ENCODE results near the gene NDUFV3. TPM values are rescaled to one million over a fixed set of nuclear protein-coding genes. Genes with fewer than 3 reads are reported as not detected.

NDUFV3 gene
- total RNA-seq, 2 experiments from 2014 or later = 23.1 to 29.4 TPM

DNA sequence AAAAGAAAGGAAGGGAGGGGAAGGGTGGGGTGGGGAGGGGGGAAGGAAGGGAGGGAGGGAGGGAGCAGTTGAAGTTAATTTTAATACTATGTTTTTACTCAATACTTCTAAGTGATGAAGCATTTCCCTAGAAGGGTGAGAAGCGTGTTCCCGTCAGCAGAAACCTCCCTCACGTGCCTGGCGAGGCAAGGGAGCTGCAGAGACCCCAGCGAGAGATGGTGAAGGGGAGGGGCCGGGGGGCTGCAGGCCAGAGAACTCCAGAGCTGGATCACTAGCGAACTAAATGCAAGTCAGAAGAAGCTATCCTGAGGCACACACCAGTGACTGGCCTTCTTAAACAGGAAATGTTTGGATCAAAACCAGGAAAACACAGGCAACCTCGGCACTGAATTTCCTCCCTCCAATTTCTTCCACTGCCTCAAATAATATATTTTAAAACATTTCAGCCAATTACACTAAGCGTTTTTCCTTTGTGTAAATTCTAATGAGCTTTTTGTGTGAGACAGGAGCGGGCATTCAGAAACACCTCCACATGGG is 31.7 kb upstream of the NDUFV3 start:
- ChIA-PET POLR2A (interaction anchor here (0.6 kb wide), 1 partner anchor 22 kb away, joined by 3 read pairs; no protein-coding TSS in a partner anchor), CTCF (ENCODE audit: unreplicated experiment) (no interaction called here)
- Histone ChIP-seq H3K9me2 (ENCODE audit: insufficient read depth, low read length) (no peaks in the 10 kb centered on the region), H3K79me2 (ENCODE audit: insufficient read depth, low read depth, low read length) (peaks cover 24% of the 10 kb centered on the region), H3K9me3 (ENCODE audit: low read length) (no peaks in the 10 kb centered on the region), H4K20me1 (ENCODE audit: insufficient read depth, low read length) (peaks cover 5% of the 10 kb centered on the region; the same call in 1 of the 2 replicates), H2AFZ (ENCODE audit: low read length) (no peak overlapping the region), H3K4me1 (ENCODE audit: insufficient read depth, low read length, poor library complexity, severe bottlenecking) (no peaks in the 10 kb centered on the region), H3K27ac (ENCODE audit: low read depth, low read length, poor library complexity, severe bottlenecking) (no peak overlapping the region), H3K4me3 (ENCODE audit: low read depth, low read length, poor library complexity, severe bottlenecking) (no peak overlapping the region), H3K36me3 (ENCODE audit: insufficient read depth, low read length) (peaks cover 94% of the 10 kb centered on the region), H3K4me2 (ENCODE audit: low read length) (no peak overlapping the region)
- intact Hi-C loops (cut with micrococcal nuclease; ENCODE audit: unreplicated experiment) = no loop called here
- no peak for TF ChIP-seq EZH2phosphoT487 (IDR thresholded peaks at IDR 0.05; ENCODE audit: borderline replicate concordance, low read depth, low read length)
- TF ChIP-seq, protein P1, sequence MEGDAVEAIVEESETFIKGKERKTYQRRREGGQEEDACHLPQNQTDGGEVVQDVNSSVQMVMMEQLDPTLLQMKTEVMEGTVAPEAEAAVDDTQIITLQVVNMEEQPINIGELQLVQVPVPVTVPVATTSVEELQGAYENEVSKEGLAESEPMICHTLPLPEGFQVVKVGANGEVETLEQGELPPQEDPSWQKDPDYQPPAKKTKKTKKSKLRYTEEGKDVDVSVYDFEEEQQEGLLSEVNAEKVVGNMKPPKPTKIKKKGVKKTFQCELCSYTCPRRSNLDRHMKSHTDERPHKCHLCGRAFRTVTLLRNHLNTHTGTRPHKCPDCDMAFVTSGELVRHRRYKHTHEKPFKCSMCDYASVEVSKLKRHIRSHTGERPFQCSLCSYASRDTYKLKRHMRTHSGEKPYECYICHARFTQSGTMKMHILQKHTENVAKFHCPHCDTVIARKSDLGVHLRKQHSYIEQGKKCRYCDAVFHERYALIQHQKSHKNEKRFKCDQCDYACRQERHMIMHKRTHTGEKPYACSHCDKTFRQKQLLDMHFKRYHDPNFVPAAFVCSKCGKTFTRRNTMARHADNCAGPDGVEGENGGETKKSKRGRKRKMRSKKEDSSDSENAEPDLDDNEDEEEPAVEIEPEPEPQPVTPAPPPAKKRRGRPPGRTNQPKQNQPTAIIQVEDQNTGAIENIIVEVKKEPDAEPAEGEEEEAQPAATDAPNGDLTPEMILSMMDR (conservative IDR thresholded peaks at IDR 0.05; ENCODE audit: low read length) = no peak
- no TSS peak for BruUV-seq (replicated peaks)
- DNase-seq (ENCODE audit: low spot score) = no peak

- no peaks in the 10 kb centered on the region for H3K9me2 ChIP-seq (ENCODE audit: insufficient read depth, low read length)
- H3K79me2 ChIP-seq (ENCODE audit: insufficient read depth, low read depth, low read length) = peaks cover 29% of the 10 kb centered on the region
- intact Hi-C loops (cut with micrococcal nuclease; ENCODE audit: unreplicated experiment) = no loop called here
- ChIA-PET CTCF (ENCODE audit: unreplicated experiment) (no interaction called here), POLR2A (no interaction called here)
- BruUV-seq (replicated peaks) = no TSS peak
- H3K4me1 ChIP-seq (ENCODE audit: insufficient read depth, low read length, poor library complexity, severe bottlenecking) = no peaks in the 10 kb centered on the region
- H3K4me3 ChIP-seq (ENCODE audit: low read depth, low read length, poor library complexity, severe bottlenecking) = no peak overlapping the region
- TF ChIP-seq, protein P1 (conservative IDR thresholded peaks at IDR 0.05; ENCODE audit: low read length) = no peak
- no peak for TF ChIP-seq EZH2phosphoT487 (IDR thresholded peaks at IDR 0.05; ENCODE audit: borderline replicate concordance, low read depth, low read length)
- no peak overlapping the region for H2AFZ ChIP-seq (ENCODE audit: low read length)
- no peaks in the 10 kb centered on the region for H3K9me3 ChIP-seq (ENCODE audit: low read length)
- peaks cover 5% of the 10 kb centered on the region; the same call in 1 of the 2 replicates for H4K20me1 ChIP-seq (ENCODE audit: insufficient read depth, low read length)
- no peak overlapping the region for H3K27ac ChIP-seq (ENCODE audit: low read depth, low read length, poor library complexity, severe bottlenecking)
- H3K4me2 ChIP-seq (ENCODE audit: low read length) = no peak overlapping the region
- DNase-seq (ENCODE audit: low spot score) = no peak
- peaks cover 94% of the 10 kb centered on the region for H3K36me3 ChIP-seq (ENCODE audit: insufficient read depth, low read length)
Observed at GRCh38 chr21:42861848-42862400, 31.2 kb upstream of the NDUFV3 start.

GRCh38 chr21:42862774-42863503 is 30.2 kb upstream of the NDUFV3 start:
- no peak for DNase-seq (ENCODE audit: low spot score)
- BruUV-seq (replicated peaks) = no TSS peak
- no peak overlapping the region for H3K27ac ChIP-seq (ENCODE audit: low read depth, low read length, poor library complexity, severe bottlenecking)
- H3K36me3 ChIP-seq (ENCODE audit: insufficient read depth, low read length) = peaks cover 93% of the 10 kb centered on the region
- H3K4me1 ChIP-seq (ENCODE audit: insufficient read depth, low read length, poor library complexity, severe bottlenecking) = no peaks in the 10 kb centered on the region
- ChIA-PET POLR2A (no interaction called here), CTCF (ENCODE audit: unreplicated experiment) (no interaction called here)
- TF ChIP-seq, protein P1 (conservative IDR thresholded peaks at IDR 0.05; ENCODE audit: low read length) = no peak
- TF ChIP-seq EZH2phosphoT487 (IDR thresholded peaks at IDR 0.05; ENCODE audit: borderline replicate concordance, low read depth, low read length) = no peak
- no peaks in the 10 kb centered on the region for H3K9me3 ChIP-seq (ENCODE audit: low read length)
- peaks cover 7% of the 10 kb centered on the region; the same call in 1 of the 2 replicates for H4K20me1 ChIP-seq (ENCODE audit: insufficient read depth, low read length)
- H3K79me2 ChIP-seq (ENCODE audit: insufficient read depth, low read depth, low read length) = peaks cover 38% of the 10 kb centered on the region
- intact Hi-C loops (cut with micrococcal nuclease; ENCODE audit: unreplicated experiment) = no loop called here
- H3K9me2 ChIP-seq (ENCODE audit: insufficient read depth, low read length) = no peaks in the 10 kb centered on the region
- no peak overlapping the region for H3K4me3 ChIP-seq (ENCODE audit: low read depth, low read length, poor library complexity, severe bottlenecking)
- no peak overlapping the region for H3K4me2 ChIP-seq (ENCODE audit: low read length)
- H2AFZ ChIP-seq (ENCODE audit: low read length) = no peak overlapping the region
